OCI-LY7 (cell line): ENCODE measurements around the gene FOXD2.

ENCODE experiments used
- CTCF ChIP-seq: fragments of 200-600 bp; sonication (generic); conservative IDR thresholded peaks from 2 replicates; pipeline ENCODE4 v1.5.1; 2014; ENCODE audit warnings: mild to moderate bottlenecking, antibody characterized with exemption, low read length, moderate library complexity, mixed read lengths
- EZH2phosphoT487 ChIP-seq: fragments of 200-600 bp; sonication (generic); IDR thresholded peaks from 2 replicates; pipeline ENCODE4 v1.6.1; 2018; ENCODE audit warnings: low read depth, borderline replicate concordance, mild to moderate bottlenecking, mixed run types, antibody characterized with exemption, low read length, moderate library complexity, mixed read lengths

- TF ChIP-seq CTCF (no peak), EZH2phosphoT487 (no peak)
Measured at GRCh38 chr1:47483651-47484050, 45.8 kb downstream of the FOXD2 start.
